CD4-positive, alpha-beta T cell (primary cell): ENCODE measurements around the gene GRID1. TPM values are rescaled to one million over a fixed set of nuclear protein-coding genes. Genes with fewer than 3 reads are reported as not detected.

Experiments
- ATAC-seq: fragments of 200-7000 bp; cut with Tn5 transposase; one replicate; pipeline ENCODE4 v1.10.0; 2022; ENCODE audit warnings: mild to moderate bottlenecking; ENCODE audit not compliant: poor library complexity
- CTCF ChIA-PET: fragments of 350-600 bp; sonication (Branson Sonifier 250); formaldehyde crosslinking; loops from one replicate; lab custom pipeline; 2021; ENCODE audit warnings: antibody characterized with exemption, inconsistent platforms; lab: Charles Lee
- POLR2A ChIA-PET: fragments of 350-600 bp; sonication (Branson Sonifier 250); formaldehyde crosslinking; loops from one replicate; lab custom pipeline; 2021; ENCODE audit warnings: antibody characterized with exemption, inconsistent platforms; lab: Charles Lee
- DNase-seq, 14 experiments: peaks; one replicate each; pipeline ENCODE4 v3.0.0-alpha.2; 2013 to 2020; ENCODE audit warnings: mixed read lengths in 2 of 14
- H3K27ac ChIP-seq, 2 donors: one replicate each; pipeline versions ENCODE4 v1.5.1 to v1.7.0; 2013; ENCODE audit warnings: low read length in 2 of 2, low read depth in 1 of 2, mild to moderate bottlenecking in 1 of 2
- H3K27me3 ChIP-seq, 2 experiments: 1 replicate in 1 of 2; 2 replicates in 1 of 2; pipeline versions ENCODE4 v1.6.1 to v1.7.0; 2013; ENCODE audit warnings: low read length in 2 of 2, control low read depth in 1 of 2, mild to moderate bottlenecking in 1 of 2, moderate library complexity in 1 of 2; ENCODE audit not compliant: insufficient read depth in 2 of 2, control insufficient read depth in 1 of 2
- H3K36me3 ChIP-seq: one replicate; pipeline ENCODE4 v1.6.1; 2013; ENCODE audit warnings: low read length, control low read depth; ENCODE audit not compliant: insufficient read depth
- H3K4me1 ChIP-seq: one replicate; pipeline ENCODE4 v1.6.1; 2013; ENCODE audit warnings: low read length, control low read depth; ENCODE audit not compliant: insufficient read depth
- H3K4me3 ChIP-seq: one replicate; pipeline ENCODE4 v1.5.1; 2013; ENCODE audit warnings: mild to moderate bottlenecking, low read length, moderate library complexity
- H3K9me3 ChIP-seq, 2 experiments: 1 replicate in 1 of 2; 2 replicates in 1 of 2; pipeline versions ENCODE4 v1.6.1 to v1.7.0; 2013; ENCODE audit warnings: low read length in 2 of 2, mild to moderate bottlenecking in 2 of 2, control low read depth in 1 of 2, moderate library complexity in 1 of 2; ENCODE audit not compliant: control insufficient read depth in 1 of 2, insufficient read depth in 1 of 2
- H3K27ac Mint-ChIP-seq: one replicate; pipeline ENCODE4 v1.8.0; 2020; ENCODE audit warnings: mixed read lengths
- H3K27me3 Mint-ChIP-seq: one replicate; pipeline ENCODE4 v1.8.0; 2021; ENCODE audit warnings: mixed read lengths
- H3K36me3 Mint-ChIP-seq: one replicate; pipeline ENCODE4 v1.8.0; 2021; ENCODE audit warnings: low read depth, mixed read lengths
- H3K4me1 Mint-ChIP-seq: one replicate; pipeline ENCODE4 v1.8.0; 2021; ENCODE audit warnings: low read depth, mixed read lengths
- H3K4me3 Mint-ChIP-seq: one replicate; pipeline ENCODE4 v1.8.0; 2020; ENCODE audit warnings: mild to moderate bottlenecking, mixed read lengths
- H3K9me3 Mint-ChIP-seq: one replicate; pipeline ENCODE4 v1.8.0; 2020; ENCODE audit warnings: mixed read lengths
- intact Hi-C, 2 experiments: fragments of 100-400 bp; cut with DNase I in 1 of 2; cut with micrococcal nuclease in 1 of 2; formaldehyde crosslinking; loops; one replicate each; pipeline versions ENCODE4 v1.15.1 to v1.9.0; 2023 to 2025; cut with DNase I, micrococcal nuclease
- total RNA-seq, 174 experiments: library from RNA in 2 of 174; stranded (reverse) in 2 of 174; gene quantifications; one replicate each; pipeline ENCODE4 v1.2.3 and lab custom pipeline; 2021 to 2026
- TF ChIP-seq, protein P1 (sequence below): fragments of 200-600 bp; IDR thresholded peaks from one replicate; pipeline ENCODE4 v1.8.0; 2022; ENCODE audit warnings: antibody characterized with exemption, mild to moderate bottlenecking

The GRID1 gene
- total RNA-seq, 2 experiments from 2014 or later = not detected

DNA sequence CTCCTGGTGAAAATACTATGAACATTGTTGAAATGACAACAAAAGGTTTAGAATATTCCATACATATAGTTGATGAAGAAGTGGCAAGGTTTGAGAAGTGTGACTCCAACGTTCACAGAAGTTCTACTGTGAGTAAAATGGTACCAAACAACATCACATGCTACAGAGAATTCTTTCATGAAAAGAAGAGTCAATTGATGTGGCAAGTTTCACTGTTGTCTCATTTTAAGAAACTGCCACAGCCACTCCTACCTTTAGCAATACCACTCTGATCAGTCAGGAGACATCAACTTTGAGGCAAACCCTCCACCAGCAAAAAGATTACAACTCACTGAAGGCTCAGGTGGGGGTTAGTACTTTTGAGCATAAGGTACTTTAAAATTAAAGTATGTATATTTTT, 693.3 kb downstream of the GRID1 start:
- Mint-ChIP-seq H3K4me1 (no peaks in the 10 kb centered on the region), H3K4me3 (no peak overlapping the region), H3K9me3 (peaks cover 11% of the 10 kb centered on the region), H3K27me3 (no peaks in the 10 kb centered on the region), H3K36me3 (no peaks in the 10 kb centered on the region), H3K27ac (no peak overlapping the region)
- Histone ChIP-seq H3K4me1 (no peaks in the 10 kb centered on the region), H3K27me3 (peaks cover 0 to 7% of the 10 kb centered on the region in 2 experiments), H3K4me3 (no peak overlapping the region), H3K27ac (no peak overlapping the region), H3K9me3 (peaks cover 5% of the 10 kb centered on the region in 2 experiments), H3K36me3 (no peaks in the 10 kb centered on the region)
- intact Hi-C loops = no loop called here
- ChIA-PET CTCF (no interaction called here), POLR2A (no interaction called here)
- DNase-seq (no peak), ATAC-seq (no peak)
- TF ChIP-seq, protein P1, sequence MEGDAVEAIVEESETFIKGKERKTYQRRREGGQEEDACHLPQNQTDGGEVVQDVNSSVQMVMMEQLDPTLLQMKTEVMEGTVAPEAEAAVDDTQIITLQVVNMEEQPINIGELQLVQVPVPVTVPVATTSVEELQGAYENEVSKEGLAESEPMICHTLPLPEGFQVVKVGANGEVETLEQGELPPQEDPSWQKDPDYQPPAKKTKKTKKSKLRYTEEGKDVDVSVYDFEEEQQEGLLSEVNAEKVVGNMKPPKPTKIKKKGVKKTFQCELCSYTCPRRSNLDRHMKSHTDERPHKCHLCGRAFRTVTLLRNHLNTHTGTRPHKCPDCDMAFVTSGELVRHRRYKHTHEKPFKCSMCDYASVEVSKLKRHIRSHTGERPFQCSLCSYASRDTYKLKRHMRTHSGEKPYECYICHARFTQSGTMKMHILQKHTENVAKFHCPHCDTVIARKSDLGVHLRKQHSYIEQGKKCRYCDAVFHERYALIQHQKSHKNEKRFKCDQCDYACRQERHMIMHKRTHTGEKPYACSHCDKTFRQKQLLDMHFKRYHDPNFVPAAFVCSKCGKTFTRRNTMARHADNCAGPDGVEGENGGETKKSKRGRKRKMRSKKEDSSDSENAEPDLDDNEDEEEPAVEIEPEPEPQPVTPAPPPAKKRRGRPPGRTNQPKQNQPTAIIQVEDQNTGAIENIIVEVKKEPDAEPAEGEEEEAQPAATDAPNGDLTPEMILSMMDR = no peak

DNA sequence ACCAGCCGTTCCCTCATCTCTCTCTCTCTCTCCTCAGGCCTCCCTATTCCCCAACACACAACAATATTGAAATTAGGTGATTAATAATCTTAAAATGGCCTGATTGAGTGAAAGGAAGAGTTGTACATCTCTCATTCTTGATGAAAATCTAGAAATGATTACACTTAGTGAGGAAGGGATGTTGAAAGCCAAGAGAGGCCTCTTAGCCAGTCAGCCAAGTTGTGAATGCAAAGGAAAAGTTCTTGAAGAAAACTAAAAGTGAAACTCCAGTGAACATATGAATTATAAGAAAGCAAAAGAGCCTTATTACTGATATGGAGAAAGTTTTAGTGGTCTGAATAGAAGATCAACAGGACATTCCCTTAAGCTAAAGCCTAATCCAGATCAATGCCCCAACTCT, 695.1 kb downstream of the GRID1 start:
- H3K27me3 Mint-ChIP-seq = no peaks in the 10 kb centered on the region
- intact Hi-C loops = no loop called here
- Histone ChIP-seq H3K27ac (no peak overlapping the region), H3K4me1 (no peaks in the 10 kb centered on the region), H3K27me3 (peaks cover 0 to 3% of the 10 kb centered on the region in 2 experiments), H3K9me3 (peaks cover 5% of the 10 kb centered on the region in 2 experiments), H3K36me3 (no peaks in the 10 kb centered on the region), H3K4me3 (no peak overlapping the region)
- POLR2A ChIA-PET = no interaction called here
- no peak for ATAC-seq
- H3K4me1 Mint-ChIP-seq = no peaks in the 10 kb centered on the region
- TF ChIP-seq, protein P1 = no peak
- no peak for DNase-seq
- no peaks in the 10 kb centered on the region for H3K36me3 Mint-ChIP-seq
- H3K27ac Mint-ChIP-seq = no peak overlapping the region
- CTCF ChIA-PET = no interaction called here
- H3K9me3 Mint-ChIP-seq = peaks cover 11% of the 10 kb centered on the region
- no peak overlapping the region for H3K4me3 Mint-ChIP-seq

DNA sequence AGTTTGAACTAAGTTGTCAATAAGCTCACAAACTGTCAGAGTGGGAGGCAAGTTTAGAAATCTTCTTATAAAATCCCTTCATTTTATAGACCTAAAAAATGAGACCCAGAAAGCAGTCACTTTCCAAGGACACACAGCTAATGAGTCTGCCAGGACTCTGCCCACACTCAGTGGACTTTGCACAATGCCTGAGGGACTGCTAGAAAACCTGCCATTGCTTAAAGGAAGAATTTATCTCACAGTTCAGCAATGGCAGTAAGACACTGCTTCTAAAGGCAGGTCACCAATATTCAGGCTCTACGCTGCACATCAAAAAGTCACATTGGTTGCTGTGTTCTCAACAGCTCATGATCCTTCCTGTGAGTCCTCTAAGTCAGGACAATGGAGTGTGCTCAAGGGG, 698.1 kb downstream of the GRID1 start:
- TF ChIP-seq, protein P1 = no peak
- no peak overlapping the region for H3K27ac Mint-ChIP-seq
- H3K9me3 Mint-ChIP-seq = peaks cover 8% of the 10 kb centered on the region
- intact Hi-C loops = no loop called here
- no peaks in the 10 kb centered on the region for H3K27me3 Mint-ChIP-seq
- Histone ChIP-seq H3K9me3 (peaks cover 5% of the 10 kb centered on the region in 2 experiments), H3K4me1 (no peaks in the 10 kb centered on the region), H3K36me3 (no peaks in the 10 kb centered on the region), H3K27me3 (no peaks in the 10 kb centered on the region), H3K27ac (no peak overlapping the region), H3K4me3 (no peak overlapping the region)
- H3K36me3 Mint-ChIP-seq = no peaks in the 10 kb centered on the region
- H3K4me3 Mint-ChIP-seq = no peak overlapping the region
- DNase-seq = no peak
- ChIA-PET CTCF (no interaction called here), POLR2A (no interaction called here)
- ATAC-seq = no peak
- no peaks in the 10 kb centered on the region for H3K4me1 Mint-ChIP-seq
